Gastroesophageal sphincter (tissue), 4 donors: Measurements from ENCODE around the gene PTCH2. TPM values are rescaled to one million over a fixed set of nuclear protein-coding genes. Genes with fewer than 3 reads are reported as not detected.

Experiments used
- ATAC-seq: fragments of 150-250 bp; one replicate; pipeline ENCODE4 v1.9.1; 2016; ENCODE audit warnings: mild to moderate bottlenecking, moderate library complexity
- H3K27ac ChIP-seq, 4 donors: fragments of 200-600 bp; sonication (generic) in 3 of 4; 1 replicate in 3 of 4; 2 replicates in 1 of 4; pipeline ENCODE4 v1.5.1; 2016 to 2019
- H3K27me3 ChIP-seq: fragments of 200-600 bp; sonication (generic); one replicate; pipeline ENCODE4 v1.5.1; 2019
- H3K36me3 ChIP-seq, 2 donors: fragments of 200-600 bp; sonication (generic); one replicate each; pipeline ENCODE4 v1.5.1; 2019; ENCODE audit warnings: control low read depth in 1 of 2
- H3K4me1 ChIP-seq, 3 donors: fragments of 200-600 bp; sonication (generic); 1 replicate in 2 of 3; 2 replicates in 1 of 3; pipeline ENCODE4 v1.5.1; 2016 to 2019; ENCODE audit warnings: control low read depth in 2 of 3
- H3K4me3 ChIP-seq, 2 donors: fragments of 200-600 bp; sonication (generic); one replicate each; pipeline ENCODE4 v1.5.1; 2019; ENCODE audit warnings: mild to moderate bottlenecking in 1 of 2, moderate library complexity in 1 of 2
- H3K9me3 ChIP-seq, 3 donors: fragments of 200-600 bp; sonication (generic); one replicate each; pipeline ENCODE4 v1.5.1; 2017 to 2019; ENCODE audit warnings: control low read depth in 2 of 3
- EP300 ChIP-seq: sonication (generic); formaldehyde crosslinking; IDR thresholded peaks from one replicate; pipeline ENCODE4 v1.6.1; 2017; ENCODE audit warnings: antibody characterized with exemption, mild to moderate bottlenecking
- POLR2A ChIP-seq, 2 donors: fragments of 450-650 bp; IDR thresholded peaks; one replicate each; pipeline ENCODE4 v1.6.1; 2017; ENCODE audit warnings: antibody characterized with exemption in 2 of 2, mild to moderate bottlenecking in 2 of 2, moderate library complexity in 1 of 2
- POLR2AphosphoS5 ChIP-seq: sonication (generic); formaldehyde crosslinking; IDR thresholded peaks from one replicate; pipeline ENCODE4 v1.6.1; 2017; ENCODE audit warnings: antibody characterized with exemption
- WGBS, 2 donors: methylation state at CpG; one replicate each; pipeline ENCODE4 v1.1.5; 2018; ENCODE audit warnings: low coverage in 1 of 2; 5-methylcytosine and 5-hydroxymethylcytosine counted together
- total RNA-seq, 4 donors: library from RNA; depleted of rRNA; stranded (reverse); fragments of >200 nt; gene quantifications; one replicate each; pipeline ENCODE4 v1.1.0, GENCODE V29; 2016
- TF ChIP-seq, protein P1 (sequence below), 4 experiments: fragments of 200-600 bp in 2 of 4; fragments of 450-650 bp in 2 of 4; sonication (generic) in 1 of 4; IDR thresholded peaks; one replicate each; pipeline ENCODE4 v1.5.1; 2017 to 2019; ENCODE audit warnings: antibody characterized with exemption in 4 of 4, mild to moderate bottlenecking in 2 of 4, moderate library complexity in 2 of 4

PTCH2 gene
- total RNA-seq, 4 donors from 2014 or later = 0.54 to 1.9 (median 1.1) TPM

DNA sequence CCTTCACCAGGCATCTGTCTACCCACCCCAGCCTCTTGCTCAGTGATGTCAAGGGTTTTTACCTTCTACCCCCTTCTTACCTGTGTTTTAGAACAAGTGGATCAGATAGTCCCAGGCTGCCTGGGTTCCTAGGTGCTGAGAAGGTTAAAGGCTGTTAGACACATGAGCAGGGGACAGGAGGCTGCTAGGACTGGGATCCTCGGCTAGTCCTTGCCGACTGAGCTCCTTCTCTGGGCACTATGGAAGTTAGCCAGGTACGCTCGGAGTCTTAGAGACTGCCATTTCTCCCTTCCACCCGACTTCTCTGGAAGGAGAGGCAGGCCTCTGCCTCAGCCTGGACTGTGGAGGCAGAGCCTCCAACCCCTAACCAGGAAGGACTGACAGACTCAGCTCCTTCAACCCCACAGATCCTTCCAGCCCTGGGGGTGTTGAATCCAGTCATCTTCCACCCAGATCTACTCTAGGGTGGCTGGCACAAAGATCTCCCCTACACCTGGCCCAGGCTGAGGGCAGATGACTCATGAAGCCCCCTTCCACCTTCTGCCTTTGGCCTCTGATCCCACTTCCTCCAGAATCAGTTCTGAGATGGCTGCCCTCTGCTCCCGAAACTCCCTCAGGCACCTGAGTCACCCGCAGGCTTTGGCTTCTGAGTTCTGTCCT, 36.2 kb downstream of the PTCH2 start, which contains the start of gene DYNLT4:
Gene DYNLT4, minus strand, starts transcription at position 648 of the 660 bp plus-strand sequence. CDS start 683 bp downstream, outside the sequence.
- Histone ChIP-seq H3K27ac (peak within 1 kb of the TSS; percentile 95 to 99 (median 96)), H3K9me3 (no peaks in the 10 kb centered on the region), H3K36me3 (peaks cover 0 to 43% of the 10 kb centered on the region in 2 donors), H3K4me3 (peak within 1 kb of the TSS in 1 of 2 donors; percentile 44), H3K27me3 (no peaks in the 10 kb centered on the region), H3K4me1 (peaks cover 17 to 89% (median 74%) of the 10 kb centered on the region in 3 donors)
- TF ChIP-seq, protein P1, sequence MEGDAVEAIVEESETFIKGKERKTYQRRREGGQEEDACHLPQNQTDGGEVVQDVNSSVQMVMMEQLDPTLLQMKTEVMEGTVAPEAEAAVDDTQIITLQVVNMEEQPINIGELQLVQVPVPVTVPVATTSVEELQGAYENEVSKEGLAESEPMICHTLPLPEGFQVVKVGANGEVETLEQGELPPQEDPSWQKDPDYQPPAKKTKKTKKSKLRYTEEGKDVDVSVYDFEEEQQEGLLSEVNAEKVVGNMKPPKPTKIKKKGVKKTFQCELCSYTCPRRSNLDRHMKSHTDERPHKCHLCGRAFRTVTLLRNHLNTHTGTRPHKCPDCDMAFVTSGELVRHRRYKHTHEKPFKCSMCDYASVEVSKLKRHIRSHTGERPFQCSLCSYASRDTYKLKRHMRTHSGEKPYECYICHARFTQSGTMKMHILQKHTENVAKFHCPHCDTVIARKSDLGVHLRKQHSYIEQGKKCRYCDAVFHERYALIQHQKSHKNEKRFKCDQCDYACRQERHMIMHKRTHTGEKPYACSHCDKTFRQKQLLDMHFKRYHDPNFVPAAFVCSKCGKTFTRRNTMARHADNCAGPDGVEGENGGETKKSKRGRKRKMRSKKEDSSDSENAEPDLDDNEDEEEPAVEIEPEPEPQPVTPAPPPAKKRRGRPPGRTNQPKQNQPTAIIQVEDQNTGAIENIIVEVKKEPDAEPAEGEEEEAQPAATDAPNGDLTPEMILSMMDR (IDR thresholded peaks at IDR 0.05) = no peak
- TF ChIP-seq EP300 (no peak), POLR2A (IDR thresholded peaks at IDR 0.05) (no peak), POLR2AphosphoS5 (no peak)
- 20 to 31% methylated on average over 2 to 3 of the region's 7 CpGs for WGBS, 2 donors
- no peak for ATAC-seq

DNA sequence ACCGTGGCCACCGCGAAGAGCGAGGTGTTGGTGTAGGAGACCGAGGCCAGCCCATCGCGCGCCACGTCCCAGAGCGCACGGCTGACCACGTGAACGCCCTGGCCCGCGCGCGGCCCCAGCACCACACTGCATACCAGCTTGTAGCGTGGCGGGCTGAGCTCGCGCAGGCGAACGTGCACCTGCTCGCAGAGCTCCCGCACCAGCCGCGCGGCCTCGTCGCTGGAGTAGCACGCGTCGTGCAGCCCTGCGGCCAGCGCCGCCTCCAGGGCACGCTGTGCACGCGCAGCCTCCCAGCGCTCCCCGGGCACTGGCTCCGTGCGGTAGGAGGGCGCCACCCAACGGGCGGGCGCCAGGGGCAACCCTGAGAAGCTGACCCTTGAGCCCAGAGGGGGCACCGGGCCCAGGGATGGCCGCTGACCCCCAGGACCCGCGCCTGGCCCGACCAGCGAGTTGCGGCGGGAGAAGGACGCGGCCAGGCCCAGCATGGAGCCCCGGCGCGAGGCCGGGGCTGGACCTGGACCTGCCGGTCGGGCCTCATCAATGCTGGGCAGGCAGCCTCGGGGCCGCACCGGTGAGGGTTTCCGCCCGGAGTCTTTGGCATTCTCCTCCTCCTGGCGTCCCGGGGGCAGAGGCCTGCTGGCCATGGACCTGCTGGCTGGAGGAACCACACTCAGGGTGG, 36.9 kb downstream of the PTCH2 start:
- H3K27ac ChIP-seq = peak overlapping the region; percentile 95 to 99 (median 96)
- peaks cover 17 to 89% (median 71%) of the 10 kb centered on the region in 3 donors for H3K4me1 ChIP-seq
- no peak overlapping the region for H3K4me3 ChIP-seq
- H3K36me3 ChIP-seq = peaks cover 0 to 43% of the 10 kb centered on the region in 2 donors
- no peak for ATAC-seq
- H3K27me3 ChIP-seq = no peaks in the 10 kb centered on the region
- TF ChIP-seq POLR2A (IDR thresholded peaks at IDR 0.05) (no peak), EP300 (no peak), POLR2AphosphoS5 (no peak)
- TF ChIP-seq, protein P1 (IDR thresholded peaks at IDR 0.05) = no peak
- no peaks in the 10 kb centered on the region for H3K9me3 ChIP-seq
- 89% methylated on average over 15 of the region's 70 CpGs; no CpG with 5 or more reads in 1 of the 2 donors for WGBS, 2 donors

DNA sequence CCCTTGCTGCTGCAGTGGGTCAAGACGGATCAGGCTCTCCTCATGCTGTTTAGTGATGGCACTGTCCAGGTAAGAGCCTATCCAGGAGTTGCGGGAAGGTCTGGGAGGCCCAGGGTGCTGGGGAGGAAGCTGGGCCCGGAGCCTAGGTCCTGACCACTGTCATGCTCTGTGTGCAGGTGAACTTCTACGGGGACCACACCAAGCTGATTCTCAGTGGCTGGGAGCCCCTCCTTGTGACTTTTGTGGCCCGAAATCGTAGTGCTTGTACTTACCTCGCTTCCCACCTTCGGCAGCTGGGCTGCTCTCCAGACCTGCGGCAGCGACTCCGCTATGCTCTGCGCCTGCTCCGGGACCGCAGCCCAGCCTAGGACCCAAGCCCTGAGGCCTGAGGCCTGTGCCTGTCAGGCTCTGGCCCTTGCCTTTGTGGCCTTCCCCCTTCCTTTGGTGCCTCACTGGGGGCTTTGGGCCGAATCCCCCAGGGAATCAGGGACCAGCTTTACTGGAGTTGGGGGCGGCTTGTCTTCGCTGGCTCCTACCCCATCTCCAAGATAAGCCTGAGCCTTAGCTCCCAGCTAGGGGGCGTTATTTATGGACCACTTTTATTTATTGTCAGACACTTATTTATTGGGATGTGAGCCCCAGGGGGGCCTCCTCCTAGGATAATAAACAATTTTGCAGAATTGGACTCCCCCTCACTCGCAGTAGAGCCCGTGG, 37.6 kb downstream of the PTCH2 start:
- no peak for TF ChIP-seq POLR2AphosphoS5
- no peak for TF ChIP-seq EP300
- TF ChIP-seq, protein P1 (IDR thresholded peaks at IDR 0.05) = no peak
- TF ChIP-seq POLR2A (IDR thresholded peaks at IDR 0.05) = no peak
- 87% methylated on average over 6 of the region's 20 CpGs; no CpG with 5 or more reads in 1 of the 2 donors for WGBS, 2 donors
- Histone ChIP-seq H3K27ac (peak overlapping the region in 3 of 4 donors; percentile 96 to 99 (median 97)), H3K4me3 (no peak overlapping the region), H3K4me1 (peaks cover 17 to 89% (median 65%) of the 10 kb centered on the region in 3 donors), H3K36me3 (peaks cover 0 to 43% of the 10 kb centered on the region in 2 donors), H3K9me3 (no peaks in the 10 kb centered on the region), H3K27me3 (no peaks in the 10 kb centered on the region)
- ATAC-seq = no peak

DNA sequence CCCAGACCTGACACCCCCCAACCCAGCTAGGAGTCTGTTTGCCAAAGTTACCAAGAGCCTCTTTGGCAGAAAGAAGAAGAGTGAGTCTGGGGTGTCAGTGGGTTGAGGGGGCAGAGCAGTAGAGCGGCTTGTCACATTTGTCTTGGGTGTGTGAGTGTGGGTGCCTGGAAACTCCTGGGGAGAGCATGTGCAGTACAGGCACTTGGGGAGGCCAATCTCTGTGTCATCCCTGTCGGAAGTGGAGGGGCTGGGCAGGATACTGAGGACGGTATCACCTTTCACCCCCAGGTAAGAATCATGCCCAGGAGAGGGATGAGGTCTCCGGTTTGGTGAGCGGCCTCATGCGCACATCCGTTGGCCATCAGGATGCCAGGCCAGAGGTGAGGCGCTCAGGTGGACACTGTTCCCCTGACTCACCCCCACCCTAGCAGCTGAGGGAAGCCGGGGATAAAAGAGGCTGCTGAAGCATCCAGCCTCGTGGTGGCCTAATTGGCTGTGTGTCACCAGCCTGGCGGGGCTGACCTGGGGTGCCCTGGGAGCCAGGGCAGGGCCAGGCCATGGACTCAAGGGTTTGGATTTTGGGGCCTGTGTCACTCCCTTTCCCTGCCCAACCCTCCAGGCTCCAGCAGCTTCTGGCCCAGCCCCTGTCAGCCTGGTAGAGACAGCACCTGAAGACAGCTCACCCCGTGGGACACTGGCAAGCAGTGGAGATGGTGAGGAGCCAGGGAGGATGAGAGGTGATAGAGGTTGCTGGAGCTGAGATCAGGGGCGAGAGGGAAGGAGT, 39.5 kb downstream of the PTCH2 start:
- H3K27ac ChIP-seq = peak overlapping the region in 3 of 4 donors; percentile 72 to 96 (median 96)
- 52 to 95% methylated on average over 3 to 4 of the region's 13 CpGs for WGBS, 2 donors

More for the DNA sequence above, 39.5 kb downstream of the PTCH2 start:
- Histone ChIP-seq H3K4me3 (no peak overlapping the region), H3K4me1 (peaks cover 12 to 78% (median 50%) of the 10 kb centered on the region in 3 donors), H3K27me3 (no peaks in the 10 kb centered on the region), H3K36me3 (peaks cover 0 to 43% of the 10 kb centered on the region in 2 donors), H3K9me3 (no peaks in the 10 kb centered on the region)
- no peak for ATAC-seq
- TF ChIP-seq POLR2A (IDR thresholded peaks at IDR 0.05) (no peak), EP300 (no peak), POLR2AphosphoS5 (no peak)
- TF ChIP-seq, protein P1 (IDR thresholded peaks at IDR 0.05) = no peak
